Thoracic aorta (tissue), 2 donors: Measurements from ENCODE around the gene ADARB1. TPM values are rescaled to one million over a fixed set of nuclear protein-coding genes. Genes with fewer than 3 reads are reported as not detected.

Experiments
- ATAC-seq: fragments of 150-250 bp; one replicate; pipeline ENCODE4 v1.8.0; 2017; ENCODE audit warnings: low read depth; ENCODE audit not compliant: insufficient number of reproducible peaks, low FRiP score
- DNase-seq: peaks from one replicate; pipeline ENCODE4 v3.0.0-alpha.2; 2020; ENCODE audit warnings: low spot score
- H3K27ac ChIP-seq, 2 donors: fragments of 200-600 bp; sonication (generic); 1 replicate in 1 of 2; 2 replicates in 1 of 2; pipeline ENCODE4 v1.5.1; 2016; ENCODE audit warnings: mild to moderate bottlenecking in 2 of 2, moderate library complexity in 2 of 2
- H3K27me3 ChIP-seq: fragments of 200-600 bp; sonication (generic); replicated peaks from 2 replicates; pipeline ENCODE4 v1.6.0; 2016; ENCODE audit warnings: mild to moderate bottlenecking; ENCODE audit not compliant: insufficient read depth
- H3K36me3 ChIP-seq: fragments of 200-600 bp; sonication (generic); one replicate; pipeline ENCODE4 v1.5.1; 2016
- H3K4me1 ChIP-seq, 2 donors: fragments of 200-600 bp; sonication (generic); 1 replicate in 1 of 2; 2 replicates in 1 of 2; pipeline versions ENCODE4 v1.5.1 to v1.6.0; 2016; ENCODE audit warnings: low read depth in 2 of 2, mild to moderate bottlenecking in 1 of 2; ENCODE audit not compliant: control insufficient read depth in 1 of 2
- H3K4me3 ChIP-seq: fragments of 200-600 bp; sonication (generic); 2 replicates; pipeline ENCODE4 v1.5.1; 2016; ENCODE audit warnings: mild to moderate bottlenecking
- H3K9me3 ChIP-seq: fragments of 200-600 bp; sonication (generic); 2 replicates; pipeline ENCODE4 v1.5.1; 2016
- CTCF ChIP-seq: fragments of 200-600 bp; sonication (generic); IDR thresholded peaks from one replicate; pipeline ENCODE4 v1.5.1; 2019; ENCODE audit warnings: antibody characterized with exemption
- total RNA-seq, 2 donors: library from RNA; depleted of rRNA; stranded (reverse); fragments of >200 nt; gene quantifications; one replicate each; pipeline versions ENCODE4 v1.1.0 to v1.2.3, GENCODE V29; 2016

ADARB1 gene
- total RNA-seq, 2 donors from 2014 or later, result 124 to 201 TPM

- DNase-seq (no peak), ATAC-seq (no peak)
- H3K4me3 ChIP-seq, result peak overlapping the region; percentile 9
- no peaks in the 10 kb centered on the region for H3K9me3 ChIP-seq
- peak overlapping the region; percentile 27 to 50 for H3K27ac ChIP-seq
- H3K27me3 ChIP-seq, result no peaks in the 10 kb centered on the region
- peaks cover 30 to 85% of the 10 kb centered on the region in 2 donors for H3K4me1 ChIP-seq
- H3K36me3 ChIP-seq, result no peaks in the 10 kb centered on the region
- no peak for TF ChIP-seq CTCF
Observed at GRCh38 chr21:45093035-45093532, 18.7 kb downstream of the ADARB1 start.

- DNase-seq, result no peak
- Histone ChIP-seq H3K9me3 (no peaks in the 10 kb centered on the region), H3K27ac (no peak overlapping the region), H3K27me3 (no peaks in the 10 kb centered on the region), H3K4me1 (peaks cover 34 to 98% of the 10 kb centered on the region in 2 donors), H3K4me3 (no peak overlapping the region), H3K36me3 (no peaks in the 10 kb centered on the region)
- no peak for ATAC-seq
- no peak for TF ChIP-seq CTCF
Observed at GRCh38 chr21:45094412-45094811, 20.0 kb downstream of the ADARB1 start.

GRCh38 chr21:45095505-45095904, 21.1 kb downstream of the ADARB1 start:
- H3K4me3 ChIP-seq, result no peak overlapping the region
- DNase-seq, result no peak
- no peak for TF ChIP-seq CTCF
- H3K36me3 ChIP-seq, result no peaks in the 10 kb centered on the region
- H3K9me3 ChIP-seq, result no peaks in the 10 kb centered on the region
- ATAC-seq, result no peak
- H3K27ac ChIP-seq, result no peak overlapping the region
- no peaks in the 10 kb centered on the region for H3K27me3 ChIP-seq
- peaks cover 39 to 99% of the 10 kb centered on the region in 2 donors for H3K4me1 ChIP-seq

GRCh38 chr21:45096217-45096616, 21.8 kb downstream of the ADARB1 start:
- Histone ChIP-seq H3K27ac (no peak overlapping the region), H3K36me3 (no peaks in the 10 kb centered on the region), H3K27me3 (no peaks in the 10 kb centered on the region), H3K4me3 (no peak overlapping the region), H3K9me3 (no peaks in the 10 kb centered on the region), H3K4me1 (peaks cover 38 to 99% of the 10 kb centered on the region in 2 donors)
- no peak for ATAC-seq
- DNase-seq, result no peak
- TF ChIP-seq CTCF, result no peak

- no peaks in the 10 kb centered on the region for H3K9me3 ChIP-seq
- no peaks in the 10 kb centered on the region for H3K36me3 ChIP-seq
- no peak for ATAC-seq
- no peak for TF ChIP-seq CTCF
- no peak for DNase-seq
- H3K4me1 ChIP-seq, result peaks cover 38 to 99% of the 10 kb centered on the region in 2 donors
- no peak overlapping the region for H3K27ac ChIP-seq
- no peak overlapping the region for H3K4me3 ChIP-seq
- H3K27me3 ChIP-seq, result no peaks in the 10 kb centered on the region
Observed at GRCh38 chr21:45097827-45098387, 23.5 kb downstream of the ADARB1 start.
